DND-41 (cell line): ENCODE results near the gene SLC25A10.

ENCODE experiments used
- EZH2 ChIP-seq: IDR thresholded peaks from 3 replicates; pipeline ENCODE4 v1.6.1; 2012; ENCODE audit warnings: borderline replicate concordance, low read depth, mild to moderate bottlenecking, moderate library complexity, low read length, inconsistent platforms; ENCODE audit not compliant: severe bottlenecking
- TF ChIP-seq, protein P1 (sequence below): IDR thresholded peaks from 2 replicates; pipeline ENCODE4 v1.5.1; 2012; ENCODE audit warnings: borderline replicate concordance, low read length, moderate library complexity, mild to moderate bottlenecking; ENCODE audit not compliant: poor library complexity, severe bottlenecking; ENCODE audit errors: extremely low read depth

DNA sequence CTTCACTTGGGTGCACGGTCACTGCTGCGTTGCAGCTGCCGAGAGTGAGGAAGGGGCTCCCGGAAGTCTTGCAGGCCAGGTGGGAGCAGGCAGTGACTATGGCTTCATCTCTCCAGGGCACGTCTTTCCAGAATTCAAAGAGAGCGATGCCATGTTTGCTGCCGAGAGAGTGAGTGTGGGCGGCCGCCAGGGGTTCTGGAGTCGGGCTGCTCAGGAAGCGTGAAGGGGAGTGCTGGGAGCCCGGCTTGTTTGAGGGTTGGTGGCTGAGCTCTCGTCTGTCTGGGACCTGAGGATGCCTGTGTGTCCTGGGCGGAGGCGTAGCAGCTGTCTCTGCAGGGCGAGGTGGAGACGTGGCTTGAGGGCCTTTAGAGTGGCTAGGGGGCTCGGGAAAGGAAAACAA, 22.0 kb upstream of the SLC25A10 start:
- TF ChIP-seq, protein P1, sequence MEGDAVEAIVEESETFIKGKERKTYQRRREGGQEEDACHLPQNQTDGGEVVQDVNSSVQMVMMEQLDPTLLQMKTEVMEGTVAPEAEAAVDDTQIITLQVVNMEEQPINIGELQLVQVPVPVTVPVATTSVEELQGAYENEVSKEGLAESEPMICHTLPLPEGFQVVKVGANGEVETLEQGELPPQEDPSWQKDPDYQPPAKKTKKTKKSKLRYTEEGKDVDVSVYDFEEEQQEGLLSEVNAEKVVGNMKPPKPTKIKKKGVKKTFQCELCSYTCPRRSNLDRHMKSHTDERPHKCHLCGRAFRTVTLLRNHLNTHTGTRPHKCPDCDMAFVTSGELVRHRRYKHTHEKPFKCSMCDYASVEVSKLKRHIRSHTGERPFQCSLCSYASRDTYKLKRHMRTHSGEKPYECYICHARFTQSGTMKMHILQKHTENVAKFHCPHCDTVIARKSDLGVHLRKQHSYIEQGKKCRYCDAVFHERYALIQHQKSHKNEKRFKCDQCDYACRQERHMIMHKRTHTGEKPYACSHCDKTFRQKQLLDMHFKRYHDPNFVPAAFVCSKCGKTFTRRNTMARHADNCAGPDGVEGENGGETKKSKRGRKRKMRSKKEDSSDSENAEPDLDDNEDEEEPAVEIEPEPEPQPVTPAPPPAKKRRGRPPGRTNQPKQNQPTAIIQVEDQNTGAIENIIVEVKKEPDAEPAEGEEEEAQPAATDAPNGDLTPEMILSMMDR = no peak
- TF ChIP-seq EZH2 = no peak
